SK-N-SH treated with all-trans-retinoic acid at 6 μM for 48 hours (cell line): Measurements from ENCODE around the gene DPP8.
"Not testable (repeated sequence)": the region's sequence is repeated elsewhere in the genome, so short reads cannot be mapped to it uniquely, and the experiment has no call there.

ENCODE experiments used
- ATAC-seq: fragments of 200-7000 bp; cut with Tn5 transposase; 3 replicates; pipeline ENCODE4 v1.9.1; 2020; ENCODE audit warnings: mild to moderate bottlenecking, moderate library complexity
- ARNTL ChIP-seq: fragments of 450-650 bp; formaldehyde crosslinking; IDR thresholded peaks from 2 replicates; pipeline ENCODE4 v1.5.0; 2020; ENCODE audit warnings: low read depth, mild to moderate bottlenecking, moderate library complexity, borderline replicate concordance
- BACH2 ChIP-seq: fragments of 250-450 bp; sonication (Bioruptor Pico); IDR thresholded peaks from 2 replicates; pipeline ENCODE4 v1.9.0; 2021; ENCODE audit warnings: mild to moderate bottlenecking, borderline replicate concordance
- CREB5 ChIP-seq: fragments of 250-450 bp; sonication (Bioruptor Pico); IDR thresholded peaks from 2 replicates; pipeline ENCODE4 v1.5.1; 2020; ENCODE audit warnings: low read depth, mild to moderate bottlenecking, moderate library complexity
- CSDC2 ChIP-seq: fragments of 250-450 bp; sonication (Bioruptor Pico); IDR thresholded peaks from 2 replicates; pipeline ENCODE4 v1.5.0; 2020; ENCODE audit warnings: mild to moderate bottlenecking, moderate library complexity
- ESRRG ChIP-seq: fragments of 250-450 bp; sonication (Bioruptor Pico); IDR thresholded peaks from 2 replicates; pipeline ENCODE4 v1.6.1; 2021; ENCODE audit warnings: mild to moderate bottlenecking
- GLIS3 ChIP-seq: fragments of 250-450 bp; sonication (Bioruptor Pico); IDR thresholded peaks from 2 replicates; pipeline ENCODE4 v1.5.0; 2020; ENCODE audit warnings: mild to moderate bottlenecking, moderate library complexity
- ISL1 ChIP-seq: fragments of 250-450 bp; sonication (Bioruptor Pico); IDR thresholded peaks from 2 replicates; pipeline ENCODE4 v2.1.2; 2022; ENCODE audit warnings: mild to moderate bottlenecking, moderate library complexity
- OSR1 ChIP-seq: fragments of 250-450 bp; sonication (Bioruptor Pico); IDR thresholded peaks from 2 replicates; pipeline ENCODE4 v1.8.0; 2022; ENCODE audit warnings: moderate library complexity, mild to moderate bottlenecking, inconsistent platforms
- PPARA ChIP-seq: fragments of 250-450 bp; sonication (Bioruptor Pico); IDR thresholded peaks from 2 replicates; pipeline ENCODE4 v1.5.0; 2020; ENCODE audit warnings: mild to moderate bottlenecking, borderline replicate concordance
- RARB ChIP-seq: fragments of 250-450 bp; sonication (Bioruptor Pico); IDR thresholded peaks from 2 replicates; pipeline ENCODE4 v1.8.0; 2021; ENCODE audit warnings: mild to moderate bottlenecking, moderate library complexity
- SNAI2 ChIP-seq: fragments of 250-450 bp; sonication (Bioruptor Pico); IDR thresholded peaks from 2 replicates; pipeline ENCODE4 v1.5.0; 2020; ENCODE audit warnings: mild to moderate bottlenecking, moderate library complexity
- TCF4 ChIP-seq: fragments of 250-450 bp; sonication (Bioruptor Pico); IDR thresholded peaks from 2 replicates; pipeline ENCODE4 v1.8.0; 2021; ENCODE audit warnings: mild to moderate bottlenecking, moderate library complexity, borderline replicate concordance
- TSHZ2 ChIP-seq: fragments of 250-450 bp; sonication (Bioruptor Pico); IDR thresholded peaks from 2 replicates; pipeline ENCODE4 v1.5.0; 2020; ENCODE audit warnings: mild to moderate bottlenecking, moderate library complexity
- ZFP3 ChIP-seq: fragments of 250-450 bp; sonication (Bioruptor Pico); IDR thresholded peaks from 2 replicates; pipeline ENCODE4 v1.5.0; 2020; ENCODE audit warnings: mild to moderate bottlenecking, moderate library complexity
- ZFP30 ChIP-seq: fragments of 450-650 bp; formaldehyde crosslinking; IDR thresholded peaks from 2 replicates; pipeline ENCODE4 v1.5.0; 2022; ENCODE audit warnings: mild to moderate bottlenecking, moderate library complexity
- ZNF565 ChIP-seq: fragments of 450-650 bp; formaldehyde crosslinking; conservative IDR thresholded peaks from 2 replicates; pipeline ENCODE4 v1.5.0; 2020; ENCODE audit warnings: low read depth, mild to moderate bottlenecking, moderate library complexity
- ZNF70 ChIP-seq: fragments of 450-650 bp; formaldehyde crosslinking; IDR thresholded peaks from 2 replicates; pipeline ENCODE4 v1.5.0; 2020; ENCODE audit warnings: mild to moderate bottlenecking, moderate library complexity
- ZNF8 ChIP-seq: fragments of 450-650 bp; formaldehyde crosslinking; IDR thresholded peaks from 2 replicates; pipeline ENCODE4 v1.5.0; 2020; ENCODE audit warnings: mild to moderate bottlenecking, moderate library complexity

The DPP8 gene

GRCh38 chr15:65559941-65560340, 42.5 kb upstream of the DPP8 start:
- ATAC-seq, result no peak

GRCh38 chr15:65558997-65559760, 41.7 kb upstream of the DPP8 start:
- TF ChIP-seq TCF4, result peak; percentile 54; the same call in 1 of the 2 replicates
- TF ChIP-seq TSHZ2 (CRISPR knock-in tag), result no peak
- no peak for ATAC-seq

More at GRCh38 chr15:65559941-65560340, 42.5 kb upstream of the DPP8 start:
- TF ChIP-seq OSR1, result no peak
- TF ChIP-seq TCF4, result no peak
- no peak for TF ChIP-seq ISL1 (CRISPR knock-in tag)
- TF ChIP-seq, all 23 proteins: peak for 0

GRCh38 chr15:65558336-65558735, 40.8 kb upstream of the DPP8 start:
- ATAC-seq, result no peak
- no peak for TF ChIP-seq ZNF8 (CRISPR knock-in tag)
- no peak for TF ChIP-seq ZNF70 (CRISPR knock-in tag)
- TF ChIP-seq OSR1, result no peak
- no peak for TF ChIP-seq ZFP3 (CRISPR knock-in tag)
- no peak for TF ChIP-seq ZNF565 (CRISPR knock-in tag)
- TF ChIP-seq SNAI2, result no peak

GRCh38 chr15:65556622-65557021, 39.1 kb upstream of the DPP8 start:
- no peak for TF ChIP-seq ESRRG
- TF ChIP-seq ZNF565 (CRISPR knock-in tag), result no peak
- no peak for TF ChIP-seq CREB5 (CRISPR knock-in tag)
- no peak for TF ChIP-seq ISL1 (CRISPR knock-in tag)
- TF ChIP-seq CSDC2, result no peak
- no peak for ATAC-seq

- no peak for TF ChIP-seq ISL1 (CRISPR knock-in tag)
- no peak for TF ChIP-seq GLIS3 (CRISPR knock-in tag)
- no peak for ATAC-seq
These were observed 36.2 kb upstream of the DPP8 start for GRCh38 chr15:65553691-65554090.

GRCh38 chr15:65552851-65553250, 35.4 kb upstream of the DPP8 start:
- not testable (repeated sequence) for ATAC-seq

- no peak for ATAC-seq
- TF ChIP-seq RARB (CRISPR knock-in tag) (no peak), CSDC2 (no peak), GLIS3 (CRISPR knock-in tag) (no peak), OSR1 (no peak), ESRRG (no peak), ARNTL (no peak), ZNF8 (CRISPR knock-in tag) (no peak), CREB5 (CRISPR knock-in tag) (no peak), ZFP30 (CRISPR knock-in tag) (no peak)
- TF ChIP-seq, all 23 proteins: peak for 0
These were observed 33.7 kb upstream of the DPP8 start for GRCh38 chr15:65551183-65551582.

GRCh38 chr15:65550681-65551098, 33.2 kb upstream of the DPP8 start:
- ATAC-seq, result no peak
- no peak for TF ChIP-seq ZFP3 (CRISPR knock-in tag)
- TF ChIP-seq GLIS3 (CRISPR knock-in tag), result no peak
- TF ChIP-seq CSDC2, result no peak
- no peak for TF ChIP-seq PPARA
- no peak for TF ChIP-seq ZNF70 (CRISPR knock-in tag)
- no peak for TF ChIP-seq OSR1
- TF ChIP-seq TSHZ2 (CRISPR knock-in tag), result no peak
- TF ChIP-seq ESRRG, result no peak
- TF ChIP-seq BACH2 (CRISPR knock-in tag), result no peak
- TF ChIP-seq ZNF8 (CRISPR knock-in tag), result no peak
- TF ChIP-seq RARB (CRISPR knock-in tag), result no peak
- no peak for TF ChIP-seq ZNF565 (CRISPR knock-in tag)

GRCh38 chr15:65549288-65549687, 31.8 kb upstream of the DPP8 start:
- not testable (repeated sequence) for ATAC-seq
